HCT116 (cell line): ENCODE results near the gene ALKBH1. TPM values are rescaled to one million over a fixed set of nuclear protein-coding genes. Genes with fewer than 3 reads are reported as not detected.
A peak's percentile ranks its signal among the peaks of the same experiment; 100 is the strongest.
"Not testable (repeated sequence)": the region's sequence is repeated elsewhere in the genome, so short reads cannot be mapped to it uniquely, and the experiment has no call there.

Experiments
- ATAC-seq: fragments of 200-7000 bp; cut with Tn5 transposase; 2 replicates; pipeline ENCODE4 v1.9.1; 2020; ENCODE audit warnings: mild to moderate bottlenecking, moderate library complexity
- BruUV-seq: library from RNA; stranded (reverse); fragments of 400-500 nt; replicated peaks from 2 replicates; lab custom pipeline; 2021; lab: Mats Ljungman, UMichigan
- CTCF ChIA-PET: fragments of 300-600 bp; sonication (Branson Sonifier 250); formaldehyde crosslinking; loops from one replicate; lab custom pipeline; 2021; ENCODE audit warnings: antibody characterized with exemption; lab: Charles Lee
- POLR2A ChIA-PET: fragments of 300-600, 350-600 bp; sonication (Branson Sonifier 250); formaldehyde crosslinking; loops from one replicate; lab custom pipeline; 2021; ENCODE audit warnings: antibody characterized with exemption; lab: Charles Lee
- RAD21 ChIA-PET, 2 experiments: fragments of 300-600 bp; sonication (Branson Sonifier 250); formaldehyde crosslinking; loops; one replicate each; lab custom pipeline; 2023; ENCODE audit warnings: low total read pairs in 2 of 2; ENCODE audit not compliant: uncharacterized antibody in 2 of 2, unreplicated experiment in 2 of 2, low non-redundant PET in 1 of 2; lab: Charles Lee
- DNase-seq: peaks from one replicate; pipeline ENCODE4 v3.0.0-alpha.2; 2010; ENCODE audit warnings: low read depth, low spot score
- H2AFZ ChIP-seq: fragments of 200-600 bp; shearing (Covaris generic), sonication (generic); 2 replicates; pipeline ENCODE4 v1.6.1; 2017; ENCODE audit warnings: low read depth, mixed run types, mixed read lengths, antibody characterized with exemption, low read length; ENCODE audit not compliant: poor library complexity, severe bottlenecking
- H3K27ac ChIP-seq: 2 replicates; pipeline ENCODE4 v1.5.1; 2012; ENCODE audit warnings: low read depth, low read length
- H3K27me3 ChIP-seq: fragments of 200-600 bp; sonication (generic); 2 replicates; pipeline ENCODE4 v1.6.1; 2016; ENCODE audit warnings: mixed run types, low read length, mixed read lengths; ENCODE audit not compliant: insufficient read depth
- H3K36me3 ChIP-seq, 2 experiments: fragments of 200-500 bp in 1 of 2; fragments of 200-600 bp in 1 of 2; sonication (Bioruptor generic) in 1 of 2; sonication (generic) in 1 of 2; 2 replicates each; pipeline versions ENCODE4 v1.5.1 to v1.6.1; 2014 to 2016; ENCODE audit warnings: low read length in 2 of 2, inconsistent platforms in 1 of 2, mixed read lengths in 1 of 2, mixed run types in 1 of 2; ENCODE audit not compliant: insufficient read depth in 2 of 2, control insufficient read depth in 1 of 2
- H3K4me1 ChIP-seq, 2 experiments: fragments of 200-600 bp in 1 of 2; sonication (generic) in 1 of 2; 2 replicates each; pipeline versions ENCODE4 v1.5.1 to v1.6.1; 2012 to 2017; ENCODE audit warnings: low read length in 2 of 2, inconsistent platforms in 1 of 2, mild to moderate bottlenecking in 1 of 2, mixed read lengths in 1 of 2, mixed run types in 1 of 2, moderate library complexity in 1 of 2; ENCODE audit not compliant: insufficient read depth in 2 of 2, control insufficient read depth in 1 of 2
- H3K4me2 ChIP-seq: fragments of 200-600 bp; sonication (generic); 2 replicates; pipeline ENCODE4 v1.6.1; 2017; ENCODE audit warnings: mixed run types, low read length, mixed read lengths
- H3K4me3 ChIP-seq, 2 experiments: fragments of 200-600 bp in 1 of 2; sonication (generic) in 1 of 2; replicated peaks in 1 of 2; 2 replicates each; pipeline ENCODE4 v1.5.1; 2011 to 2016; ENCODE audit warnings: low read length in 2 of 2, control low read depth in 1 of 2, low read depth in 1 of 2, mild to moderate bottlenecking in 1 of 2, mixed read lengths in 1 of 2, mixed run types in 1 of 2
- H3K79me2 ChIP-seq: fragments of 200-600 bp; sonication (generic); 2 replicates; pipeline ENCODE4 v1.6.1; 2017; ENCODE audit warnings: mild to moderate bottlenecking, mixed run types, low read length, moderate library complexity, mixed read lengths; ENCODE audit not compliant: insufficient read depth
- H3K9ac ChIP-seq: fragments of 200-600 bp; sonication (generic); 2 replicates; pipeline ENCODE4 v1.6.1; 2016; ENCODE audit warnings: low read length, mixed read lengths
- H3K9me2 ChIP-seq: fragments of 200-600 bp; sonication (generic), shearing (Covaris generic); 2 replicates; pipeline ENCODE4 v1.6.1; 2017; ENCODE audit warnings: mixed run types, mild to moderate bottlenecking, moderate library complexity; ENCODE audit not compliant: insufficient read depth
- H3K9me3 ChIP-seq, 2 experiments: fragments of 200-500 bp in 1 of 2; fragments of 200-600 bp in 1 of 2; sonication (Bioruptor generic) in 1 of 2; sonication (generic) in 1 of 2; 2 replicates each; pipeline ENCODE4 v1.6.1; 2014 to 2017; ENCODE audit warnings: low read length in 2 of 2, mixed read lengths in 2 of 2, inconsistent platforms in 1 of 2, low read depth in 1 of 2, mild to moderate bottlenecking in 1 of 2, mixed run types in 1 of 2, moderate library complexity in 1 of 2; ENCODE audit not compliant: control insufficient read depth in 1 of 2, insufficient read depth in 1 of 2
- H4K20me1 ChIP-seq: fragments of 200-600 bp; sonication (generic), shearing (Covaris generic); 2 replicates; pipeline ENCODE4 v1.6.1; 2017; ENCODE audit warnings: mixed run types, mild to moderate bottlenecking, moderate library complexity; ENCODE audit not compliant: insufficient read depth
- ATF3 ChIP-seq: IDR thresholded peaks from 2 replicates; pipeline ENCODE4 v1.6.1; 2012
- CBX3 ChIP-seq: IDR thresholded peaks from 2 replicates; pipeline ENCODE4 v1.6.1; 2012; ENCODE audit warnings: low read depth
- ELF1 ChIP-seq: IDR thresholded peaks from 2 replicates; pipeline ENCODE4 v1.6.1; 2012; ENCODE audit warnings: low read depth, borderline replicate concordance
- FOSL1 ChIP-seq: IDR thresholded peaks from 2 replicates; pipeline ENCODE4 v1.6.1; 2012; ENCODE audit warnings: low read depth
- RAD21 ChIP-seq: IDR thresholded peaks from 2 replicates; pipeline ENCODE4 v1.6.1; 2012; ENCODE audit warnings: low read depth, mild to moderate bottlenecking
- SP1 ChIP-seq: IDR thresholded peaks from 2 replicates; pipeline ENCODE4 v1.6.1; 2012; ENCODE audit warnings: low read depth
- SRF ChIP-seq: IDR thresholded peaks from 2 replicates; pipeline ENCODE4 v1.6.1; 2012; ENCODE audit warnings: low read depth
- YY1 ChIP-seq: IDR thresholded peaks from 2 replicates; pipeline ENCODE4 v1.6.1; 2011; ENCODE audit warnings: low read length, low read depth, moderate library complexity, mild to moderate bottlenecking; ENCODE audit not compliant: insufficient replicate concordance; ENCODE audit errors: extremely low read depth
- ZBTB33 ChIP-seq: IDR thresholded peaks from 2 replicates; pipeline ENCODE4 v1.6.1; 2011; ENCODE audit warnings: mild to moderate bottlenecking, low read length, moderate library complexity; ENCODE audit not compliant: insufficient replicate concordance; ENCODE audit errors: extremely low read depth
- ZFX ChIP-seq: fragments of 450-650 bp; IDR thresholded peaks from 2 replicates; pipeline ENCODE4 v1.6.1; 2017
- intact Hi-C: fragments of 100-400 bp; cut with micrococcal nuclease; formaldehyde crosslinking; loops from 2 replicates; pipeline ENCODE4 v1.10.0; 2022
- total RNA-seq: library from RNA; stranded (reverse); gene quantifications from one replicate; pipeline ENCODE4 v1.2.1, GENCODE V29; 2021; ENCODE audit not compliant: unreplicated experiment

The ALKBH1 gene
- total RNA-seq, 1 experiment from 2014 or later = 14.4 TPM

GRCh38 chr14:77752799-77753516 is 45.1 kb upstream of the ALKBH1 start:
- ChIA-PET RAD21 (no interaction called here), CTCF (interaction anchor here (1.2 kb wide), 1 partner anchor 9 kb away, joined by 3 read pairs; no protein-coding TSS in a partner anchor), POLR2A (no interaction called here)
- TSS peak; percentile 0 for BruUV-seq
- intact Hi-C loops = no loop called here
- no peaks in the 10 kb centered on the region for H3K4me1 ChIP-seq
- DNase-seq (no peak), ATAC-seq (no peak)
- H3K79me2 ChIP-seq = peaks cover 67% of the 10 kb centered on the region
- no peak overlapping the region for H2AFZ ChIP-seq
- H3K27ac ChIP-seq = no peak overlapping the region
- H3K4me3 ChIP-seq = no peak overlapping the region
- no peak overlapping the region for H3K9ac ChIP-seq
- no peak overlapping the region for H3K4me2 ChIP-seq
- peaks cover 34 to 40% of the 10 kb centered on the region in 2 experiments for H3K36me3 ChIP-seq
- H3K27me3 ChIP-seq = no peaks in the 10 kb centered on the region
- H4K20me1 ChIP-seq = peaks cover 11% of the 10 kb centered on the region
- TF ChIP-seq FOSL1 = no peak
- TF ChIP-seq SRF = no peak
- no peaks in the 10 kb centered on the region for H3K9me3 ChIP-seq
- no peaks in the 10 kb centered on the region for H3K9me2 ChIP-seq

- Histone ChIP-seq H4K20me1 (peaks cover 7% of the 10 kb centered on the region), H3K9me2 (no peaks in the 10 kb centered on the region), H2AFZ (no peak overlapping the region), H3K9me3 (no peaks in the 10 kb centered on the region), H3K27ac (no peak overlapping the region), H3K79me2 (peaks cover 60% of the 10 kb centered on the region), H3K4me3 (no peak overlapping the region), H3K27me3 (no peaks in the 10 kb centered on the region), H3K4me1 (no peaks in the 10 kb centered on the region), H3K9ac (no peak overlapping the region), H3K4me2 (no peak overlapping the region), H3K36me3 (peaks cover 34 to 40% of the 10 kb centered on the region in 2 experiments)
- ChIA-PET POLR2A (interaction anchor here (0.9 kb wide), 1 partner anchor 8 kb away, joined by 3 read pairs; no protein-coding TSS in a partner anchor), CTCF (interaction anchor here (1.2 kb wide), 1 partner anchor 10 kb away, joined by 3 read pairs; no protein-coding TSS in a partner anchor), RAD21 (no interaction called here)
- BruUV-seq = no TSS peak
- TF ChIP-seq ELF1 (no peak), ZFX (no peak), SP1 (no peak), YY1 (no peak), CBX3 (no peak), RAD21 (no peak), ZBTB33 (no peak), SRF (no peak), ATF3 (no peak)
- ATAC-seq (no peak), DNase-seq (no peak)
- intact Hi-C loops = no loop called here
Measured at GRCh38 chr14:77752266-77752665, 44.4 kb upstream of the ALKBH1 start.

- H4K20me1 ChIP-seq, H3K9me3 ChIP-seq, H3K27me3 ChIP-seq, H3K27ac ChIP-seq, ATAC-seq, intact Hi-C loops, H2AFZ ChIP-seq, H3K9ac ChIP-seq, RAD21 ChIA-PET, POLR2A ChIA-PET, CTCF ChIA-PET, H3K9me2 ChIP-seq, DNase-seq, H3K4me3 ChIP-seq, H3K4me2 ChIP-seq, H3K4me1 ChIP-seq, BruUV-seq: not testable (repeated sequence)
- peaks cover 27 to 28% of the 10 kb centered on the region in 2 experiments for H3K36me3 ChIP-seq
- peaks cover 56% of the 10 kb centered on the region for H3K79me2 ChIP-seq
Measured at GRCh38 chr14:77747425-77747824, 39.6 kb upstream of the ALKBH1 start.
